Left renal cortex interstitium (tissue), 4 donors: ENCODE measurements around the gene ZNF747. TPM values are rescaled to one million over a fixed set of nuclear protein-coding genes. Genes with fewer than 3 reads are reported as not detected.
"Not testable (repeated sequence)": the region's sequence is repeated elsewhere in the genome, so short reads cannot be mapped to it uniquely, and the experiment has no call there.

ENCODE experiments used
- DNase-seq, 4 donors: peaks; one replicate each; pipeline ENCODE4 v3.0.0-alpha.2; 2013; ENCODE audit warnings: low read depth in 4 of 4, low spot score in 2 of 4, missing footprints in 1 of 4
- polyA plus RNA-seq, 4 donors: library from polyadenylated mRNA; unstranded; fragments of 120-200 nt; gene quantifications; one replicate each; pipeline ENCODE4 v1.2.1, GENCODE V29; 2013; ENCODE audit not compliant: insufficient read length in 4 of 4

Gene ZNF747
- polyA plus RNA-seq, 4 donors, result 9.1 to 12.3 (median 11.3) TPM

GRCh38 chr16:30535777-30536190 is 1.1 kb upstream of the ZNF747 start:
- DNase-seq, result no peak

- DNase-seq, result peak in 1 of 4 donors; percentile 87
These were observed 583 bp upstream of the ZNF747 start for GRCh38 chr16:30535106-30535776.

GRCh38 chr16:30533748-30534367 is 800 bp downstream of the ZNF747 start:
- no peak for DNase-seq

GRCh38 chr16:30533146-30533522 is 1.5 kb downstream of the ZNF747 start:
- no peak for DNase-seq

GRCh38 chr16:30532285-30533145 is 2.1 kb downstream of the ZNF747 start:
- no peak for DNase-seq

GRCh38 chr16:30530163-30531037 is 4.3 kb downstream of the ZNF747 start:
- DNase-seq, result no peak

- no peak for DNase-seq
These were observed 5.7 kb downstream of the ZNF747 start for GRCh38 chr16:30528799-30529457.

GRCh38 chr16:30527635-30528178 is 7.0 kb downstream of the ZNF747 start:
- no peak for DNase-seq

GRCh38 chr16:30526823-30527634 is 7.6 kb downstream of the ZNF747 start:
- peak; percentile 93 to 98 (median 96) for DNase-seq

GRCh38 chr16:30526137-30526822 is 8.4 kb downstream of the ZNF747 start, which contains the start of gene ZNF768:
TSS of gene ZNF768 (minus strand) at chr16:30526566. CDS start at chr16:30526413, 153 bp downstream.
- DNase-seq, result no peak

- no peak for DNase-seq
These were observed 8.9 kb downstream of the ZNF747 start for GRCh38 chr16:30525844-30526136.

- no peak for DNase-seq
These were observed 9.8 kb downstream of the ZNF747 start for GRCh38 chr16:30524575-30525568.

GRCh38 chr16:30523768-30524574 is 10.7 kb downstream of the ZNF747 start:
- DNase-seq, result no peak

GRCh38 chr16:30522702-30523463 is 11.8 kb downstream of the ZNF747 start:
- not testable (repeated sequence) for DNase-seq

GRCh38 chr16:30521873-30522641 is 12.6 kb downstream of the ZNF747 start:
- DNase-seq, result no peak
